Measurements from ENCODE around the gene DNAJC30. TPM values are rescaled to one million over a fixed set of nuclear protein-coding genes. Genes with fewer than 3 reads are reported as not detected.
A peak's percentile ranks its signal among the peaks of the same experiment; 100 is the strongest.
"Not testable (repeated sequence)": the region's sequence is repeated elsewhere in the genome, so short reads cannot be mapped to it uniquely, and the experiment has no call there.

The DNAJC30 gene
- total RNA-seq = 1 to 10 TPM; 3.7 to 7.5 TPM

GRCh38 chr7:73683056-73683787, at the start of gene DNAJC30, which contains the start of gene BUD23:
DNAJC30 (minus strand) TSS chr7:73683453; CDS start chr7:73683423, 30 bp downstream.
BUD23 (plus strand) TSS chr7:73683597; CDS start chr7:73683626, 29 bp downstream.
- Mint-ChIP-seq H3K36me3 (peaks cover 25 to 31% of the 10 kb centered on the region in 2 donors), H3K27ac (peak within 1 kb of the TSS; percentile 94 to 97), H3K9me3 (no peaks in the 10 kb centered on the region)
- ATAC-seq (peak; percentile 96 to 97), DNase-seq (ENCODE audit: low spot score in 2 of 2) (peak; percentile 83 to 91)

GRCh38 chr7:73732397-73732796, 49.1 kb upstream of the DNAJC30 start:
- no peaks in the 10 kb centered on the region for H3K36me3 Mint-ChIP-seq
- H3K9me3 Mint-ChIP-seq = no peaks in the 10 kb centered on the region
- no peak overlapping the region for H3K27ac Mint-ChIP-seq
- ATAC-seq (no peak), DNase-seq (ENCODE audit: low spot score in 2 of 2) (no peak)

- Mint-ChIP-seq H3K27ac (no peak overlapping the region), H3K9me3 (no peaks in the 10 kb centered on the region), H3K36me3 (no peaks in the 10 kb centered on the region)
- no peak for ATAC-seq
- no peak for DNase-seq (ENCODE audit: low spot score in 2 of 2)
Observed at GRCh38 chr7:73730485-73730884, 47.2 kb upstream of the DNAJC30 start.

GRCh38 chr7:73728551-73728950, 45.3 kb upstream of the DNAJC30 start:
- ATAC-seq (no peak), DNase-seq (ENCODE audit: low spot score in 2 of 2) (no peak)
- H3K27ac Mint-ChIP-seq = no peak overlapping the region

DNA sequence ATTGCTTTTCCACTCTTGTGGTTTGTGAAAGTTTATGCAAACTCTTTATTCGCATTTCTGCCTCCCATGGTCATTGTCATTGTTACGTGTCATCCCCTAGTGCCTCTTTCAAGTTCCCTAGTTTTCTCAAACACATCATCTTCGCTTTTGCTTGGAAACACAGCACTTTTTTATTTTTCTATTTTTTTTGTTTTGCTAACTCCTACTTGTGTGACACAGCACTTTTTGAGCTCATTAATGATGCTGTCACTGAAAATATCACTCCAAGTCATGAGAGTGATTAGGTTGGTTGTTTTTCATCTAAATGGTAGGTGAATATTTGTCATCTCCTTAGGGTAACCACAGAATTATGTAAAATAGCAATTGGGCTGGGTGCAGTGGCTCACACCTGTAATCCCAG, 44.7 kb upstream of the DNAJC30 start:
- ATAC-seq (no peak), DNase-seq (ENCODE audit: low spot score in 2 of 2) (no peak)
- Mint-ChIP-seq H3K9me3 (no peaks in the 10 kb centered on the region), H3K36me3 (no peaks in the 10 kb centered on the region), H3K27ac (no peak overlapping the region)

More at GRCh38 chr7:73728551-73728950, 45.3 kb upstream of the DNAJC30 start:
- no peaks in the 10 kb centered on the region for H3K36me3 Mint-ChIP-seq
- no peaks in the 10 kb centered on the region for H3K9me3 Mint-ChIP-seq

DNA sequence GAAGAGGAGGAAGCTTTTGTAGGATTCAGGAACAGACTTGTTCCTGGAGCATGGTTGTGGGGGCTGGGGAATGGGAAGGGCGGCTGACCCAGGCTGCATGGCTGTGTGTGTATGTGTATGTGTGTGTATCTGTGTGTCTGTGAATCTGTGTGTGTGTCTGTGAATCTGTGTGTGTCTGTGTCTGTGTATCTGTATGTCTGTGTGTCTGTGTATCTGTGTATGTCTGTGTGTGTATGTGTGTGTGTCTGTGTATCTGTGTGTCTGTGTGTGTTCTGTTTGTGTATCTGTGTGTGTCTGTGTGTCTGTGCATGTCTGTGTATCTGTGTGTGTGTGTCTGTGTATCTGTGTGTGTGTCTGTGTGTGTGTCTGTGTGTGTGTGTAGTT, 42.8 kb upstream of the DNAJC30 start:
- no peak overlapping the region for H3K27ac Mint-ChIP-seq
- peak; percentile 41 to 61 for ATAC-seq
- H3K36me3 Mint-ChIP-seq = no peaks in the 10 kb centered on the region
- DNase-seq (ENCODE audit: low spot score in 2 of 2) = no peak
- H3K9me3 Mint-ChIP-seq = no peaks in the 10 kb centered on the region

DNA sequence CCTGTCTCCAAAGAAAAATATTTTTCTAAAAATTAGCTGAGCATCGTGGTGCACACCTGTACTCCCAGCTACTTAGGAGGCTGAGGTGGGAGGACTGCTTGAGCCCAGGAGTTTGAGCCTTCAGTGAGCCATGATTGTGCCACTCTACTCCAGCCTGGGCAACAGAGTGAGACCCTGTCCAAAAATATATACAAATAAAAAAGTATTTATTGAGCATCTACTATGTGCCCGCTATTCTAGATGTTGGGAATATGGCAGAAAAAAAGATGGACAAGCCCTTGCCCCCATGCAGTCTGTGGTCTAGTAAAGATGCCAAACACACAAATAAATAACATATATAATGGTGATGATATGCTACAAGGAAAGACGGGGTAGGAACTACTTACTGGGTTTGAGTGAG, 40.6 kb upstream of the DNAJC30 start:
- Mint-ChIP-seq H3K36me3 (no peaks in the 10 kb centered on the region), H3K27ac (no peak overlapping the region), H3K9me3 (no peaks in the 10 kb centered on the region)
- DNase-seq (ENCODE audit: low spot score in 2 of 2) = no peak
- ATAC-seq = no peak

- ATAC-seq (no peak), DNase-seq (ENCODE audit: low spot score in 2 of 2) (no peak)
- H3K9me3 Mint-ChIP-seq = no peaks in the 10 kb centered on the region
- no peak overlapping the region for H3K27ac Mint-ChIP-seq
- H3K36me3 Mint-ChIP-seq = no peaks in the 10 kb centered on the region
Observed at GRCh38 chr7:73722785-73723184, 39.5 kb upstream of the DNAJC30 start.

GRCh38 chr7:73722182-73722581, 38.9 kb upstream of the DNAJC30 start:
- not testable (repeated sequence) for H3K27ac Mint-ChIP-seq; ATAC-seq; H3K36me3 Mint-ChIP-seq; DNase-seq (ENCODE audit: low spot score in 2 of 2); H3K9me3 Mint-ChIP-seq

DNA sequence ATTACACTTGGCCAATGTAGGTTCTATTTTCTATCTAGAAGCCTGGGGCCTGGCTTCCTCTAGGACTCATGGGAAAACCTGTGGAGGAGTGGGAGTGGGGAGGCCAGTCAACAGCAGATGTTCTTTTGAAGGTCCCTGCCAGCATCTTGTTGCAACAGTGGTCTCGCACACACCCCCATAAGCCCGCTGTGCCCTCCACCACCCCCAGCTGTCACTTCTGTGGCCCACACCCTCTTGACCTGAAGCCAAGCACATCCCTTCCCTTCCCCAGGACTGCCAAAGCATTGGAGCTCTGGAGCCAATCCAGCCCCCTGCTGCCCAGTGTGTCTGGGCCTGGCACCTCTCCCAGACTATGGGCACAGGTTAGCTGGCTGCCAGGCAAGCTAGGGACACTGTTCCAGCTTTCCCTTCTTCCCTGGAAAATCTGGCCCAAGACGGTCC, 38.1 kb upstream of the DNAJC30 start:
- H3K9me3 Mint-ChIP-seq = no peaks in the 10 kb centered on the region
- no peak overlapping the region for H3K27ac Mint-ChIP-seq

GRCh38 chr7:73720443-73720842, 37.2 kb upstream of the DNAJC30 start:
- DNase-seq (ENCODE audit: low spot score in 2 of 2); H3K36me3 Mint-ChIP-seq; ATAC-seq; H3K9me3 Mint-ChIP-seq: not testable (repeated sequence)
- H3K27ac Mint-ChIP-seq = peak overlapping the region in 1 of 2 donors; percentile 65

More for the DNA sequence above, 38.1 kb upstream of the DNAJC30 start:
- ATAC-seq (no peak), DNase-seq (ENCODE audit: low spot score in 2 of 2) (no peak)
- H3K36me3 Mint-ChIP-seq = no peaks in the 10 kb centered on the region

DNA sequence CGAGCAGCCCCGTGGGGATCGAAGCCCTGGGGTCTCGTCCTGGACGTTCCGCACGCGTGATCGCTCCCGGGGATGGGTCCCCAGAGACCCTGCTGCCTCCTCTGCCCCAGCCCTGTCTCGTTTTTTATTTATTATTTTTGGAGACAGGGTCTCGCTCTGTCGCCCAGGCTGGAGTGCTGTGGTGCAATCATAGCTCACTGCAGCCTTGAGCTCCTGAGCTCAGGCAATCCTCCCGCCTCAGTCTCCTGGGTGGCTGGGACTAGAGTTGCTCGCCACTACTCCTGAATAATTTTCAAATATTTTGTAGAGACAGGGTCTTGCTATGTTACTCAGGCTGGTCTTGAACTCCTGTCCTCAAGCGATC, 36.5 kb upstream of the DNAJC30 start:
- Mint-ChIP-seq H3K36me3 (no peaks in the 10 kb centered on the region), H3K27ac (no peak overlapping the region)
- no peak for DNase-seq (ENCODE audit: low spot score in 2 of 2)

GRCh38 chr7:73718905-73719805, 35.9 kb upstream of the DNAJC30 start, which contains the start of gene STX1A:
STX1A (minus strand) TSS chr7:73719669; CDS start chr7:73719631, 38 bp downstream.
- no peaks in the 10 kb centered on the region for H3K9me3 Mint-ChIP-seq
- H3K36me3 Mint-ChIP-seq = no peaks in the 10 kb centered on the region
- DNase-seq (ENCODE audit: low spot score in 2 of 2) (peak; percentile 75 to 76), ATAC-seq (peak; percentile 50 to 74)
- H3K27ac Mint-ChIP-seq = peak within 1 kb of the TSS; percentile 50 to 65

More for the DNA sequence above, 36.5 kb upstream of the DNAJC30 start:
- H3K9me3 Mint-ChIP-seq = no peaks in the 10 kb centered on the region
- ATAC-seq = no peak

GRCh38 chr7:73718438-73718881, 35.2 kb upstream of the DNAJC30 start:
- Mint-ChIP-seq H3K27ac (peak overlapping the region in 1 of 2 donors; percentile 50), H3K9me3 (no peaks in the 10 kb centered on the region), H3K36me3 (no peaks in the 10 kb centered on the region)
- DNase-seq (ENCODE audit: low spot score in 2 of 2) = peak in 1 of 2 donors; percentile 39
- peak in 1 of 2 donors; percentile 2 for ATAC-seq

- DNase-seq (ENCODE audit: low spot score in 2 of 2) = peak; percentile 73 to 88
- Mint-ChIP-seq H3K27ac (peak overlapping the region; percentile 50 to 62), H3K36me3 (no peaks in the 10 kb centered on the region), H3K9me3 (no peaks in the 10 kb centered on the region)
- peak; percentile 71 to 86 for ATAC-seq
Observed at GRCh38 chr7:73717991-73718405, 34.7 kb upstream of the DNAJC30 start.

- Mint-ChIP-seq H3K27ac (peak overlapping the region in 1 of 2 donors; percentile 50), H3K36me3 (no peaks in the 10 kb centered on the region), H3K9me3 (no peaks in the 10 kb centered on the region)
- ATAC-seq (no peak), DNase-seq (ENCODE audit: low spot score in 2 of 2) (no peak)
Observed at GRCh38 chr7:73717025-73717807, 34.0 kb upstream of the DNAJC30 start.
